T-helper 1 cell (primary cell): Measurements from ENCODE around the gene RRP15.
A peak's percentile ranks its signal among the peaks of the same experiment; 100 is the strongest.

Experiments
- DNase-seq, 5 donors: peaks; one replicate each; pipeline ENCODE4 v3.0.0-alpha.2; 2012 to 2020

RRP15 gene

GRCh38 chr1:218342091-218342490, 57.0 kb downstream of the RRP15 start:
- no peak for DNase-seq

- DNase-seq: peak in 1 of 5 donors; percentile 6
Observed at GRCh38 chr1:218344814-218345672, 60.0 kb downstream of the RRP15 start, which contains the start of gene TGFB2. Gene TGFB2, plus strand, starts transcription at chr1:218345336. Its CDS starts 1,366 bp downstream, at chr1:218346702.

- DNase-seq: peak in 4 of 5 donors; percentile 8 to 37 (median 18)
Observed at GRCh38 chr1:218345673-218346390, 60.7 kb downstream of the RRP15 start.

GRCh38 chr1:218346391-218347204, 61.5 kb downstream of the RRP15 start:
- DNase-seq: no peak

GRCh38 chr1:218347336-218347722, 62.2 kb downstream of the RRP15 start:
- DNase-seq: no peak

- DNase-seq: no peak
Observed at GRCh38 chr1:218347723-218348627, 62.9 kb downstream of the RRP15 start.

- no peak for DNase-seq
Observed at GRCh38 chr1:218348628-218349071, 63.6 kb downstream of the RRP15 start.

- no peak for DNase-seq
Observed at GRCh38 chr1:218349348-218350034, 64.4 kb downstream of the RRP15 start.

GRCh38 chr1:218350035-218350525, 65.0 kb downstream of the RRP15 start:
- DNase-seq: no peak

- DNase-seq: no peak
Observed at GRCh38 chr1:218350801-218351266, 65.7 kb downstream of the RRP15 start.

- peak in 1 of 5 donors; percentile 8 for DNase-seq
Observed at GRCh38 chr1:218351391-218352074, 66.4 kb downstream of the RRP15 start.

- DNase-seq: no peak
Observed at GRCh38 chr1:218352075-218352438, 67.0 kb downstream of the RRP15 start.

GRCh38 chr1:218353656-218354055, 68.6 kb downstream of the RRP15 start:
- no peak for DNase-seq

- no peak for DNase-seq
Observed at GRCh38 chr1:218355278-218355677, 70.2 kb downstream of the RRP15 start.

GRCh38 chr1:218357211-218357892, 72.3 kb downstream of the RRP15 start:
- no peak for DNase-seq

- DNase-seq: no peak
Observed at GRCh38 chr1:218357893-218358232, 72.8 kb downstream of the RRP15 start.

- no peak for DNase-seq
Observed at GRCh38 chr1:218361298-218362065, 76.4 kb downstream of the RRP15 start.

GRCh38 chr1:218362418-218363076, 77.5 kb downstream of the RRP15 start:
- DNase-seq: no peak
